Measurements from ENCODE around the gene C10orf95. TPM values are rescaled to one million over a fixed set of nuclear protein-coding genes. Genes with fewer than 3 reads are reported as not detected.

C10orf95 gene
- total and polyA plus RNA-seq, 2 of the 13 experiments (the other 11 are each of a cell fraction or from before 2014, with no cell fraction given), result 0.05 to 0.07 TPM

DNA sequence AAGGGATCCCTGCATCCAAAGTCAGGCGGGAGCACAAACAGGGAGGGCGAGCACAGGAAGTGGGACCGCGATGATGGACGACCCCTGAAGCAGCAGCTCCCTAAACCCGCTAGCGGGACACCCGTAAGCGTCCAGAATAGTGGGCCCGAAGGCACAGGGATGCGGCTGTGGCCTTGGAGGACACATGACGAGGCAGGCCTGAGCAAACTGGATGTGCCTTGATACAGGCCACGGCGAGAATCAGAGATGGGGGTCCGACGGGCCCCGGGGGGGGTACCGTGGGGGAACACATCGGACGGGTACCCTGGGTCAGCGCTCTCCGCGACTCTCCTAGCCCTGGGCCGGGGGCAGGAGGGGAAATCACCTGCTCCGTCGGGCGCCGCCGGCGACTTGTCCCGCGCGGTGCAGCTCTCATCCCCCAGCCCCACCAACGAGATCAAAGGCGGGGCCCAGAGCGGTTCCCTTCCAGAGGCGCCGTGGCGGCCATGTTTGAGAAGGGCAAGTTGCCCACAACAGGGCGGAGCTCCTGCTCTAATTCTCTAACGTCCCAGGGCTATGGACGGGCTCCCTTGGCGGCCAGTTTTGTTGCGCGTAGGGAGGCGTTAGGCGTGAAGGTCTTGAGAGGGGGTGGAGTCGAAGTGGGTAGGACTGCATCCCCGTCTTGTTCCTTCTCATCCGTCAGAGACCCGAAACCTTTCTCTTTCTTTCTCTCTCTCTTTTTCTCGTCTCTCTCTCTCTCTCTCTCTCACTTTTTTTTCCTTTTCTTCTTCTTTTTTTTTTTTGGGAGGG lies 19.0 kb downstream of the C10orf95 start, which contains the start of gene CUEDC2 (continued):
- TF ChIP-seq ZNF468 (CRISPR knock-in tag; IDR thresholded peaks at IDR 0.05) (0 out of 2 replicates have a peak, but pooled peaks have one; percentile 47), ARNTL (CRISPR knock-in tag; IDR thresholded peaks at IDR 0.05) (peak; percentile 61; the same call in 1 of the 2 replicates), ZNF510 (CRISPR knock-in tag; IDR thresholded peaks at IDR 0.05; ENCODE audit: low read depth) (no peak; the same call in 1 of the 2 replicates), KDM4B (CRISPR knock-in tag; IDR thresholded peaks at IDR 0.05) (peak; percentile 21; the same call in 1 of the 2 replicates), ZNF274 (CRISPR knock-in tag; IDR thresholded peaks at IDR 0.05) (peak; percentile 68; the same call in 1 of the 2 replicates), ZBTB8A (CRISPR knock-in tag; IDR thresholded peaks at IDR 0.05; ENCODE audit: borderline replicate concordance, low read depth) (0 out of 2 replicates have a peak, but pooled peaks have one; percentile 40), KLF12 (CRISPR knock-in tag; IDR thresholded peaks at IDR 0.05; ENCODE audit: borderline replicate concordance) (peak; percentile 69; the same call in 1 of the 2 replicates), ATAD3A (CRISPR knock-in tag; IDR thresholded peaks at IDR 0.05) (no peak), LCORL (IDR thresholded peaks at IDR 0.05) (0 out of 2 replicates have a peak, but pooled peaks have one; percentile 9), LCORL (CRISPR knock-in tag; IDR thresholded peaks at IDR 0.05) (peak; percentile 71), PLRG1 (conservative IDR thresholded peaks at IDR 0.05) (no peak), SRF (IDR thresholded peaks at IDR 0.05; ENCODE audit: low read depth, low read length) (no peak), ZNF709 (CRISPR knock-in tag; IDR thresholded peaks at IDR 0.05) (0 out of 2 replicates have a peak, but pooled peaks have one; percentile 27), ZNF841 (CRISPR knock-in tag; IDR thresholded peaks at IDR 0.05; ENCODE audit: borderline replicate concordance) (no peak), ZNF432 (CRISPR knock-in tag; IDR thresholded peaks at IDR 0.05; ENCODE audit: borderline replicate concordance) (no peak), ZNF138 (CRISPR knock-in tag; IDR thresholded peaks at IDR 0.05; ENCODE audit: low read depth) (no peak), YY1 (IDR thresholded peaks at IDR 0.05; ENCODE audit: insufficient read depth, insufficient replicate concordance, low read depth, low read length) (peak; percentile 100), TMF1 (CRISPR knock-in tag; IDR thresholded peaks at IDR 0.05; ENCODE audit: low read depth) (no peak), ZNF317 (CRISPR knock-in tag; IDR thresholded peaks at IDR 0.05) (peak; percentile 39; the same call in 1 of the 2 replicates)
- TF ChIP-seq, protein P1, sequence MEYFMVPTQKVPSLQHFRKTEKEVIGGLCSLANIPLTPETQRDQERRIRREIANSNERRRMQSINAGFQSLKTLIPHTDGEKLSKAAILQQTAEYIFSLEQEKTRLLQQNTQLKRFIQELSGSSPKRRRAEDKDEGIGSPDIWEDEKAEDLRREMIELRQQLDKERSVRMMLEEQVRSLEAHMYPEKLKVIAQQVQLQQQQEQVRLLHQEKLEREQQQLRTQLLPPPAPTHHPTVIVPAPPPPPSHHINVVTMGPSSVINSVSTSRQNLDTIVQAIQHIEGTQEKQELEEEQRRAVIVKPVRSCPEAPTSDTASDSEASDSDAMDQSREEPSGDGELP (IDR thresholded peaks at IDR 0.05; ENCODE audit: borderline replicate concordance, low read depth), result peak; percentile 40; the same call in 1 of the 2 replicates
- TF ChIP-seq, protein P2, sequence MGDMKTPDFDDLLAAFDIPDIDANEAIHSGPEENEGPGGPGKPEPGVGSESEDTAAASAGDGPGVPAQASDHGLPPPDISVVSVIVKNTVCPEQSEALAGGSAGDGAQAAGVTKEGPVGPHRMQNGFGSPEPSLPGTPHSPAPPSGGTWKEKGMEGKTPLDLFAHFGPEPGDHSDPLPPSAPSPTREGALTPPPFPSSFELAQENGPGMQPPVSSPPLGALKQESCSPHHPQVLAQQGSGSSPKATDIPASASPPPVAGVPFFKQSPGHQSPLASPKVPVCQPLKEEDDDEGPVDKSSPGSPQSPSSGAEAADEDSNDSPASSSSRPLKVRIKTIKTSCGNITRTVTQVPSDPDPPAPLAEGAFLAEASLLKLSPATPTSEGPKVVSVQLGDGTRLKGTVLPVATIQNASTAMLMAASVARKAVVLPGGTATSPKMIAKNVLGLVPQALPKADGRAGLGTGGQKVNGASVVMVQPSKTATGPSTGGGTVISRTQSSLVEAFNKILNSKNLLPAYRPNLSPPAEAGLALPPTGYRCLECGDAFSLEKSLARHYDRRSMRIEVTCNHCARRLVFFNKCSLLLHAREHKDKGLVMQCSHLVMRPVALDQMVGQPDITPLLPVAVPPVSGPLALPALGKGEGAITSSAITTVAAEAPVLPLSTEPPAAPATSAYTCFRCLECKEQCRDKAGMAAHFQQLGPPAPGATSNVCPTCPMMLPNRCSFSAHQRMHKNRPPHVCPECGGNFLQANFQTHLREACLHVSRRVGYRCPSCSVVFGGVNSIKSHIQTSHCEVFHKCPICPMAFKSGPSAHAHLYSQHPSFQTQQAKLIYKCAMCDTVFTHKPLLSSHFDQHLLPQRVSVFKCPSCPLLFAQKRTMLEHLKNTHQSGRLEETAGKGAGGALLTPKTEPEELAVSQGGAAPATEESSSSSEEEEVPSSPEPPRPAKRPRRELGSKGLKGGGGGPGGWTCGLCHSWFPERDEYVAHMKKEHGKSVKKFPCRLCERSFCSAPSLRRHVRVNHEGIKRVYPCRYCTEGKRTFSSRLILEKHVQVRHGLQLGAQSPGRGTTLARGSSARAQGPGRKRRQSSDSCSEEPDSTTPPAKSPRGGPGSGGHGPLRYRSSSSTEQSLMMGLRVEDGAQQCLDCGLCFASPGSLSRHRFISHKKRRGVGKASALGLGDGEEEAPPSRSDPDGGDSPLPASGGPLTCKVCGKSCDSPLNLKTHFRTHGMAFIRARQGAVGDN (CRISPR knock-in tag; IDR thresholded peaks at IDR 0.05), result peak; percentile 87
- TF ChIP-seq, protein P3, sequence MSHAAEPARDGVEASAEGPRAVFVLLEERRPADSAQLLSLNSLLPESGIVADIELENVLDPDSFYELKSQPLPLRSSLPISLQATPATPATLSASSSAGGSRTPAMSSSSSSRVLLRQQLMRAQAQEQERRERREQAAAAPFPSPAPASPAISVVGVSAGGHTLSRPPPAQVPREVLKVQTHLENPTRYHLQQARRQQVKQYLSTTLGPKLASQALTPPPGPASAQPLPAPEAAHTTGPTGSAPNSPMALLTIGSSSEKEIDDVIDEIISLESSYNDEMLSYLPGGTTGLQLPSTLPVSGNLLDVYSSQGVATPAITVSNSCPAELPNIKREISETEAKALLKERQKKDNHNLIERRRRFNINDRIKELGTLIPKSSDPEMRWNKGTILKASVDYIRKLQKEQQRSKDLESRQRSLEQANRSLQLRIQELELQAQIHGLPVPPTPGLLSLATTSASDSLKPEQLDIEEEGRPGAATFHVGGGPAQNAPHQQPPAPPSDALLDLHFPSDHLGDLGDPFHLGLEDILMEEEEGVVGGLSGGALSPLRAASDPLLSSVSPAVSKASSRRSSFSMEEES (CRISPR knock-in tag; IDR thresholded peaks at IDR 0.05), result no peak
